CD4-positive, alpha-beta T cell treated with Interleukin-21 for 1 hour (primary cell): ENCODE measurements around the gene PACC1.

Experiments used
- DNase-seq: peaks from one replicate; pipeline ENCODE4 v3.0.0-alpha.2; 2020

The PACC1 gene

GRCh38 chr1:212437179-212437798 lies 22.6 kb upstream of the PACC1 start:
- no peak for DNase-seq

GRCh38 chr1:212434992-212435391 lies 20.3 kb upstream of the PACC1 start:
- DNase-seq: no peak

- no peak for DNase-seq
Measured at GRCh38 chr1:212433577-212434462, 19.1 kb upstream of the PACC1 start.

- peak; percentile 70 for DNase-seq
Measured at GRCh38 chr1:212432661-212433576, 18.2 kb upstream of the PACC1 start, which contains the start of gene NENF. TSS of gene NENF (plus strand) at chr1:212432920. CDS start at chr1:212432944, 24 bp downstream.

GRCh38 chr1:212432272-212432660 lies 17.6 kb upstream of the PACC1 start:
- no peak for DNase-seq

GRCh38 chr1:212431644-212432043 lies 17.0 kb upstream of the PACC1 start:
- no peak for DNase-seq

GRCh38 chr1:212430955-212431394 lies 16.3 kb upstream of the PACC1 start:
- no peak for DNase-seq

GRCh38 chr1:212430416-212430815 lies 15.7 kb upstream of the PACC1 start:
- no peak for DNase-seq

GRCh38 chr1:212428496-212428895 lies 13.8 kb upstream of the PACC1 start:
- DNase-seq: no peak

- DNase-seq: no peak
Measured at GRCh38 chr1:212423879-212424278, 9.2 kb upstream of the PACC1 start.

- no peak for DNase-seq
Measured at GRCh38 chr1:212421165-212421564, 6.5 kb upstream of the PACC1 start.

- DNase-seq: no peak
Measured at GRCh38 chr1:212415107-212415841, 588 bp upstream of the PACC1 start.

- DNase-seq: no peak
Measured at GRCh38 chr1:212413902-212414327, 771 bp downstream of the PACC1 start.

GRCh38 chr1:212412374-212412773 lies 2.3 kb downstream of the PACC1 start:
- no peak for DNase-seq

- no peak for DNase-seq
Measured at GRCh38 chr1:212410231-212410820, 4.4 kb downstream of the PACC1 start.

- DNase-seq: no peak
Measured at GRCh38 chr1:212402666-212403321, 11.9 kb downstream of the PACC1 start.

GRCh38 chr1:212401838-212402582 lies 12.7 kb downstream of the PACC1 start:
- no peak for DNase-seq

- no peak for DNase-seq
Measured at GRCh38 chr1:212401042-212401441, 13.6 kb downstream of the PACC1 start.

- DNase-seq: no peak
Measured at GRCh38 chr1:212397171-212397570, 17.5 kb downstream of the PACC1 start.

- no peak for DNase-seq
Measured at GRCh38 chr1:212396638-212397037, 18.0 kb downstream of the PACC1 start.
